NCI-H748 (cell line): Measurements from ENCODE around the gene NBL1.
A peak's percentile ranks its signal among the peaks of the same experiment; 100 is the strongest.

Experiments used
- DNase-seq: peaks from one replicate; lab custom pipeline; 2025; ENCODE audit not compliant: unreplicated experiment; lab: John Stamatoyannopoulos, UW

The NBL1 gene

GRCh38 chr1:19643602-19644394 is at the start of gene NBL1:
Gene NBL1, plus strand, starts transcription at chr1:19644311. Its CDS starts 10,720 bp downstream, at chr1:19655031.
- peak; percentile 64 for DNase-seq

- peak; percentile 41 for DNase-seq
These were observed 47.9 kb upstream of the NBL1 start for GRCh38 chr1:19596065-19596713.

GRCh38 chr1:19596714-19597495 is 47.2 kb upstream of the NBL1 start:
- peak; percentile 96 for DNase-seq

- DNase-seq, result no peak
These were observed 46.4 kb upstream of the NBL1 start for GRCh38 chr1:19597496-19598309.

DNA sequence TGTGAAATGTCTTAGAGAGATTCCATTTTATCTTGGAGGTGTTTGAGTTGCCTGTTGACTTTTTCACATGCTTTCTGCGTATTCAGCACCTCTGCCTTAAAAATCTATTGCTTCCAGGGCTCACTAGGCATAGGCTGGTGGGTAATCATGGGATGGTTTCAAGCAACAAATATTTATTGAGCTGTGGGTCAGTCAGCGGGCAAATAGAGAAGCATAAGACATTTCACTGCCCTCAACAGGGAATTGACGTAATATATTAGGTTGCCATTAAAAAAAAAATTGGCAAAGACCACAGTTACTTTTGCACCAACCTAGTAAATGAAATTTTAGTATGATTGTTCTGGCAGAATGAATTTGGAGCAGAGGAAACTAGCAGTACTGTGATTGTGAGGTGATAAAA is 44.3 kb upstream of the NBL1 start:
- no peak for DNase-seq

- DNase-seq, result no peak
These were observed 41.6 kb upstream of the NBL1 start for GRCh38 chr1:19602486-19602885.

DNA sequence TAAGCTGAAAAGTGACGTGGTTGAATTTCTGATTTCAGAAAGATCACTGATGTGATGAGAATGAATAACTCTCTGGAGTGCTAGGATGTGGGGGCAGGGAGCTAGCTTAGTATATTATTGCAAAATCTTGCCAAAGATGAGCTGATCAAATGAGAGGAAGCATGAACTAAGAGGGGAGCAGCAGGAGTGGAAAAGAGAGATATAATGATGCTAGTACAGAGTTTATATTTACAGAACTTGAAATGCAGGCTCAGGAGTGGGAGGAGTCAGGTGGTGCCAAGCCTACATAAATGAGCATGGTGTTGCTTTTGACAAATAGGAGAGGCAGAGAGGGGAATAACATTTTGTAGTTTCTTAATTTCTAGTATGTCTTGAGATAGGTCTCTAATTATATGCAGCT is 38.1 kb upstream of the NBL1 start:
- no peak for DNase-seq

GRCh38 chr1:19606817-19607642 is 37.1 kb upstream of the NBL1 start:
- DNase-seq, result no peak

- DNase-seq, result no peak
These were observed 35.9 kb upstream of the NBL1 start for GRCh38 chr1:19608232-19608631.

GRCh38 chr1:19610282-19610981 is 33.7 kb upstream of the NBL1 start:
- no peak for DNase-seq

- DNase-seq, result no peak
These were observed 31.6 kb upstream of the NBL1 start for GRCh38 chr1:19612530-19612929.

DNA sequence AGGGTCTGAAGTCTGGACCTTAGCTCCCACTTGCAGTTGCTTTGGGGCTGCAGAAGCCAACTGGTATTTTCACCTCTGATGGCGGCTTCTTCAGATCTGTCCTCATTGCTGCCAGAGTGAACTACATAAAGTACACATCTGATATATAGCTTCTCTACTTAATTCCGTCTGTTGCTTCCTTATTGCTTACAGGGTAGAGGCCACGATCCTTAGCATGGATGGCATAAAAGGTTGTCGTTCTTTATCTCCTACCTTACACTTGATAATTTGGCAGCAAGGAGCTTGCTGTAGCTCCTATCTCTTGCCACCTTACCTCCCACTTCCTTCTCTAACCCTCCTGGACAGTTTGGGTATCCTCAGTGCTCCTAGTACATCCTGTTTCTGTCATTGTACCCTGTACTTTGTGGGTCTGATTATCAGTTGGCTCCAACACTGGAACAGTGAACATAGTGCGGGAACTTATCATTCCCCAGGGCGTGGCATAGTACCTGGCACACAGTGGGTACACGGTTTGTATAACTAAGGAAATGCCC is 30.9 kb upstream of the NBL1 start:
- no peak for DNase-seq

DNA sequence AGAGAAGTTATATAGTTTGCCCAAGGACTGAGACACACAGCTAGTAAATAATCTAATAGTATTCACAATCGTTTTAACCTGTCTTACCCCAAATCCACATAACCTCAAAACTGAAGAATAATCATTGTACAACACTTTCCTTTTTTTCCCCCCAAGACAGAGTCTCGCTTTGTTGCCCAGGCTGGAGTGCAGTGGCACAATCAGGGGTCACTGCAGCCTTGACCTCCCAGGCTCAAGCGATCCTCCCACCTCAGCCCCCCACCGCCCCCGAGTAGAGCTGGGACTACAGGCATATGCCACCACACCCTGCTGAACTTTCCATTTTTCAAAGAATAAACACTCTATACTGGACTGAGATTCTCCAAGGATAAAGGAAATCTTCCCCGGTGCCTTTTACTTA is 28.7 kb upstream of the NBL1 start:
- no peak for DNase-seq

GRCh38 chr1:19616489-19616888 is 27.6 kb upstream of the NBL1 start:
- DNase-seq, result no peak

- no peak for DNase-seq
These were observed 26.7 kb upstream of the NBL1 start for GRCh38 chr1:19617376-19617775.

- no peak for DNase-seq
These were observed 25.7 kb upstream of the NBL1 start for GRCh38 chr1:19618428-19618827.

DNA sequence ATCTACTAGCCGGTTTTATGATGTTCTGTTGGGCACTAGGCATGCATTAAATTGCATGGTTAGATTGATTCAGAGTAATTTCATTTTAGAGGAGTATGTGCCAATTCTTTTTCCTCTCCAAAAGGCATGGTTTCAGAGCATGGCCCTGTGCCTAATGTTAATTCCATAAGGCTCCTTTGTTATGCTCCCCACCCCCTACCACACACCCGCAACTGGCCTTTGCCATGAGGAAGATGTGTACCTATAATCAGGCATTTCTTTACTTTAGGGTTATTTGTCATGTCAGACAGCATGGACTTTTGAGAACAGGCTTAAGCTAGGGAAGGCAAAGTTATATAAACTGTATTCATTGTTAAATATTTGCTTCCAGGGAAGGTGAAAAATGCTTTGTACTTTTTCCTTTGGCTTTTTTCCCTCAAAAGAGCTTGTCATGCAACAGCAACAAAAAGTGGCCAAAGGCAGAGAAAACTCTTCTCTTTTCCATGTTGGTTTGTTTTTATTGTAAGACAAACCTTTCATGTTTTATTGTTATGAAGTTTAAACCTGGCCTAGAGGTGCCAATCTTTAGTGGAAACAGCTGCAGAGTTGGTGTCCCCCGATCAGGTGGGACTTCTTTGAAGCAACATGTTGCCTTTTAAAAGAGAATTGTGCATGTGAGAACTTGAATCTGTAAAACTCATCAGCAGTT is 24.3 kb upstream of the NBL1 start:
- no peak for DNase-seq

DNA sequence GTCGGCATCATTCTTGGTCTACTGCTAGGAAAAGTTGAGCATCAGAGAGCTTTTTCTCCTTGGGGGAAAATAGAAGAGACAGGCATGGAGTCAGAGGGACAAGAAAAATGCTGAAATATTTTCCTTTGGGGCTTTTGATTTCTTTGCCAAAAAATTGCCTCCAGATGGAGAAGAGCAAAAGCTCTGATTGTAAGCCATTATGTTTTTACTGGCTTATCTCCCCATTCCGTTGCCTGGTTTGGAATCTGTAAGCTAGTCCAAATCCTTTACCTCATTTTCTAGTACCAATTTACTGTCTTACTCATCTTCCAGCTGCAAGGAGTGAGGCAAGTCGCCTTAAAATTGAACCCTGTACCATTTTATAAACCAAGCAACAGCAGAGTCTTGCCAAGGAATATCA is 23.3 kb upstream of the NBL1 start:
- DNase-seq, result no peak
